ENCODE data around the gene CSTA. TPM values are rescaled to one million over a fixed set of nuclear protein-coding genes. Genes with fewer than 3 reads are reported as not detected.

CSTA gene
- total RNA-seq, 1 donor from 2014 or later = not detected

DNA sequence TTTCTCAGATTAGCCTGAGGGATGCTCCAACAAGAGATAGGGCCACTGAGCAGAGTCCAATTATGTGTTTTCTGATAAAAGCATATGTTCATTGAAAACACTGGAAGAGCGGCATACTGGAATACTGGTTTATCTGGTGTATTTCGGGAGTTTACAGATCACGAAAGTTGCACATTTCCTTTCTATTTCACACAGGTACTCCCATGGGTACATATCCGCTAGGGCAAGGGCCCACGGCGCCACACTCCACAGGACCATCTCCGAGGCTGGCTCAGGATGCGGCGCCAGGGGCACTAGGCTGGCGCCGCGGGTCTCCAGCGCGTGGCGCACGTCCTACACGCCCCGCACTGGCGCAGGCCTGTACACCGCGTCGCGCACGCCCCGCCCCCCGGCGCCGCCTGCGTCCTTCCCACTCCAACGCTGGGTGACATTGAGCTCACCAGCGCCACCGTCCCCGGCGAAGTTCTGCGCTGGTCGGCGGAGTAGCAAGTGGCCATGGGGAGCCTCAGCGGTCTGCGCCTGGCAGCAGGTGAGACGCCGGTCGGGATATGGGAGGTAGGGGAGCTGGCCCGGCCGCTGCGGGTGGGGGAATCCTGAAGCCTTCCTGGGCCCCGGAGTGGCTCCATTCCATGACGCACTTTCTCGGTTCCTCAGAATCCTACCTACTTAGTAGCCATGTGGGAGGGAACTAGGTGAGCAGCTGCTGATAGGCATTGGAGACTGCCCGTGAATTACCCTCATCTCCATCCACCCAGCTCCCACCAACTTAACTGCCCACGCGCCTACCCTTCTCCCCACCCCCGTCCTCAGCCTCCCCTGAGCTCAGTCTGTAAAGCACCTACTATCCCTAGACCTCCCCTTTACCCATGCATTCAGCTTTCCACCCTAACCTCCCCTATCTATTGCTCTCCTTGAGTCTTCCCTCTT lies 59.0 kb downstream of the CSTA start, which contains the start of gene FAM162A:
Gene FAM162A, plus strand, starts transcription at position 412 of the 927 bp plus-strand sequence. Its CDS starts 84 bp downstream, at position 496.
- DNase-seq (peak; percentile 93), ATAC-seq (ENCODE audit: low read depth) (peak; percentile 94)
- CTCF ChIA-PET = interaction anchor here (0.7 to 3.4 kb wide), 7 partner anchors 9 to 837 kb away, joined by 3 to 16 read pairs (median 8); partner anchors contain the start of genes POLQ and WDR5B
- Mint-ChIP-seq H3K9me3 (no peaks in the 10 kb centered on the region), H3K4me3 (peak within 1 kb of the TSS; percentile 94), H3K27me3 (no peaks in the 10 kb centered on the region), H3K27ac (peak within 1 kb of the TSS; percentile 91), H3K4me1 (peaks cover 38% of the 10 kb centered on the region), H3K36me3 (ENCODE audit: low read depth) (peaks cover 16% of the 10 kb centered on the region)
- intact Hi-C loops (cut with micrococcal nuclease) = loop anchor here (1.0 to 5.0 kb wide), 12 partner anchors 32 to 1201 kb away; partner anchors contain the start of genes EAF2, GOLGB1, HACD2 and HCLS1
- TF ChIP-seq, protein P1, sequence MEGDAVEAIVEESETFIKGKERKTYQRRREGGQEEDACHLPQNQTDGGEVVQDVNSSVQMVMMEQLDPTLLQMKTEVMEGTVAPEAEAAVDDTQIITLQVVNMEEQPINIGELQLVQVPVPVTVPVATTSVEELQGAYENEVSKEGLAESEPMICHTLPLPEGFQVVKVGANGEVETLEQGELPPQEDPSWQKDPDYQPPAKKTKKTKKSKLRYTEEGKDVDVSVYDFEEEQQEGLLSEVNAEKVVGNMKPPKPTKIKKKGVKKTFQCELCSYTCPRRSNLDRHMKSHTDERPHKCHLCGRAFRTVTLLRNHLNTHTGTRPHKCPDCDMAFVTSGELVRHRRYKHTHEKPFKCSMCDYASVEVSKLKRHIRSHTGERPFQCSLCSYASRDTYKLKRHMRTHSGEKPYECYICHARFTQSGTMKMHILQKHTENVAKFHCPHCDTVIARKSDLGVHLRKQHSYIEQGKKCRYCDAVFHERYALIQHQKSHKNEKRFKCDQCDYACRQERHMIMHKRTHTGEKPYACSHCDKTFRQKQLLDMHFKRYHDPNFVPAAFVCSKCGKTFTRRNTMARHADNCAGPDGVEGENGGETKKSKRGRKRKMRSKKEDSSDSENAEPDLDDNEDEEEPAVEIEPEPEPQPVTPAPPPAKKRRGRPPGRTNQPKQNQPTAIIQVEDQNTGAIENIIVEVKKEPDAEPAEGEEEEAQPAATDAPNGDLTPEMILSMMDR (IDR thresholded peaks at IDR 0.05) = no peak
- POLR2A ChIA-PET = interaction anchor here (0.6 to 2.8 kb wide), 18 partner anchors 9 to 1788 kb away, joined by 3 to 55 read pairs (median 4); partner anchors contain the start of genes GOLGB1, HCLS1, HSPBAP1 and KPNA1

DNA sequence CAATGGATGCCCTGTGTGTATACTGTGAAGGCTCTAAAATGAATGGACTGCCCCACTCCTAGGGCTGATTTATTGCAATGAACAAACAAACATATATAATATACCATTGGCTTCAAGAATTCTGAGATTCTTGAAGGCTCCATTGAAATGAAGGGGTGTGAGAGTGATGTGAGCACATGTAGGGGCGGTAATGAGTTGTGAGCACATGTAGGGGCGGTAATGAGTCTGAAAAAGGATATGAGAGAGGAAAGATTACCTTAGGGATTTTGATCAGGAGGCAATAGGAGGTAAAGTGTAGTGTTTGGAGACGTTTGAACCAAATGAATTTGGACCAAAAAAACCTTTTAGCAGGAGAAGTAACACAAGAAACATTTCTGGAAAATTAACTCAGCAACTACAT lies 62.7 kb downstream of the CSTA start:
- intact Hi-C loops (cut with micrococcal nuclease) = no loop called here
- H3K4me1 Mint-ChIP-seq = peaks cover 28% of the 10 kb centered on the region
- no peak for DNase-seq
- H3K4me3 Mint-ChIP-seq = no peak overlapping the region
- POLR2A ChIA-PET = no interaction called here
- ATAC-seq (ENCODE audit: low read depth) = no peak
- no peak overlapping the region for H3K27ac Mint-ChIP-seq
- H3K36me3 Mint-ChIP-seq (ENCODE audit: low read depth) = peaks cover 13% of the 10 kb centered on the region
- no peaks in the 10 kb centered on the region for H3K27me3 Mint-ChIP-seq
- CTCF ChIA-PET = no interaction called here
- TF ChIP-seq, protein P1 (IDR thresholded peaks at IDR 0.05) = no peak
- no peaks in the 10 kb centered on the region for H3K9me3 Mint-ChIP-seq

- DNase-seq (no peak), ATAC-seq (ENCODE audit: low read depth) (no peak)
- POLR2A ChIA-PET = interaction anchor here (1.0 kb wide), 1 partner anchor 16 kb away, joined by 3 read pairs; no protein-coding TSS in a partner anchor
- Mint-ChIP-seq H3K36me3 (ENCODE audit: low read depth) (peaks cover 9% of the 10 kb centered on the region), H3K4me1 (peaks cover 23% of the 10 kb centered on the region), H3K9me3 (no peaks in the 10 kb centered on the region), H3K4me3 (no peak overlapping the region), H3K27ac (no peak overlapping the region), H3K27me3 (no peaks in the 10 kb centered on the region)
- CTCF ChIA-PET = interaction anchor here (0.7 to 1.3 kb wide), 2 partner anchors 12 to 1330 kb away, joined by 3 to 4 read pairs; no protein-coding TSS in a partner anchor
- TF ChIP-seq, protein P1 (IDR thresholded peaks at IDR 0.05) = no peak
- intact Hi-C loops (cut with micrococcal nuclease) = no loop called here
Measured at GRCh38 chr3:122389197-122389596, 64.1 kb downstream of the CSTA start.

- no peak overlapping the region for H3K27ac Mint-ChIP-seq
- no peak overlapping the region for H3K4me3 Mint-ChIP-seq
- ATAC-seq (ENCODE audit: low read depth) (no peak), DNase-seq (no peak)
- no peaks in the 10 kb centered on the region for H3K9me3 Mint-ChIP-seq
- H3K4me1 Mint-ChIP-seq = peaks cover 16% of the 10 kb centered on the region
- intact Hi-C loops (cut with micrococcal nuclease) = loop anchor here (5.0 kb wide), 2 partner anchors 172 to 867 kb away; partner anchors contain the start of genes DTX3L and PARP9
- H3K36me3 Mint-ChIP-seq (ENCODE audit: low read depth) = peaks cover 9% of the 10 kb centered on the region
- TF ChIP-seq, protein P1 (IDR thresholded peaks at IDR 0.05) = no peak
- CTCF ChIA-PET = interaction anchor here (0.7 to 1.3 kb wide), 2 partner anchors 13 to 1329 kb away, joined by 3 to 4 read pairs; no protein-coding TSS in a partner anchor
- POLR2A ChIA-PET = no interaction called here
- H3K27me3 Mint-ChIP-seq = no peaks in the 10 kb centered on the region
Measured at GRCh38 chr3:122389892-122390291, 64.8 kb downstream of the CSTA start.

Measured in activated B cell treated with CpG ODN at 0.5 μM for 24 hours (primary cell).